Liver (tissue), 3 donors: ENCODE results near the gene CDO1.

ENCODE experiments used
- EGR1 ChIP-seq, 2 donors: IDR thresholded peaks; 2 replicates each; pipeline ENCODE4 v1.6.1; 2016 to 2018; ENCODE audit warnings: antibody characterized with exemption in 2 of 2, low read depth in 2 of 2
- FOXA1 ChIP-seq: IDR thresholded peaks from 2 replicates; pipeline ENCODE4 v1.6.1; 2016; ENCODE audit warnings: antibody characterized with exemption
- JUND ChIP-seq, 2 donors: IDR thresholded peaks; 2 replicates each; pipeline ENCODE4 v1.6.1; 2016; ENCODE audit warnings: antibody characterized with exemption in 2 of 2
- MAX ChIP-seq: IDR thresholded peaks from 2 replicates; pipeline ENCODE4 v1.6.1; 2016; ENCODE audit warnings: antibody characterized with exemption
- SP1 ChIP-seq: IDR thresholded peaks from 2 replicates; pipeline ENCODE4 v1.6.1; 2018; ENCODE audit warnings: antibody characterized with exemption, mild to moderate bottlenecking
- TAF1 ChIP-seq: conservative IDR thresholded peaks from 2 replicates; pipeline ENCODE4 v1.6.1; 2016; ENCODE audit warnings: antibody characterized with exemption, mild to moderate bottlenecking
- TF ChIP-seq, protein P1 (sequence below): fragments of 150-350 bp; IDR thresholded peaks from 2 replicates; pipeline ENCODE4 v1.5.1; 2017; ENCODE audit warnings: improper control_type of control experiment, low read depth, low read length; ENCODE audit not compliant: missing input control
- donor health status: healthy.
- donor health status: healthy.

GRCh38 chr5:115835481-115835880 lies 19.0 kb upstream of the CDO1 start:
- TF ChIP-seq, protein P1, sequence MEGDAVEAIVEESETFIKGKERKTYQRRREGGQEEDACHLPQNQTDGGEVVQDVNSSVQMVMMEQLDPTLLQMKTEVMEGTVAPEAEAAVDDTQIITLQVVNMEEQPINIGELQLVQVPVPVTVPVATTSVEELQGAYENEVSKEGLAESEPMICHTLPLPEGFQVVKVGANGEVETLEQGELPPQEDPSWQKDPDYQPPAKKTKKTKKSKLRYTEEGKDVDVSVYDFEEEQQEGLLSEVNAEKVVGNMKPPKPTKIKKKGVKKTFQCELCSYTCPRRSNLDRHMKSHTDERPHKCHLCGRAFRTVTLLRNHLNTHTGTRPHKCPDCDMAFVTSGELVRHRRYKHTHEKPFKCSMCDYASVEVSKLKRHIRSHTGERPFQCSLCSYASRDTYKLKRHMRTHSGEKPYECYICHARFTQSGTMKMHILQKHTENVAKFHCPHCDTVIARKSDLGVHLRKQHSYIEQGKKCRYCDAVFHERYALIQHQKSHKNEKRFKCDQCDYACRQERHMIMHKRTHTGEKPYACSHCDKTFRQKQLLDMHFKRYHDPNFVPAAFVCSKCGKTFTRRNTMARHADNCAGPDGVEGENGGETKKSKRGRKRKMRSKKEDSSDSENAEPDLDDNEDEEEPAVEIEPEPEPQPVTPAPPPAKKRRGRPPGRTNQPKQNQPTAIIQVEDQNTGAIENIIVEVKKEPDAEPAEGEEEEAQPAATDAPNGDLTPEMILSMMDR: no peak
- TF ChIP-seq EGR1 (IDR thresholded peaks at IDR 0.05; ENCODE audit: low read depth in 2 of 2) (no peak), TAF1 (no peak), FOXA1 (no peak), SP1 (no peak), JUND (IDR thresholded peaks at IDR 0.05) (no peak), MAX (no peak)
